ENCODE measurements around the gene ITFG1. TPM values are rescaled to one million over a fixed set of nuclear protein-coding genes. Genes with fewer than 3 reads are reported as not detected.

The ITFG1 gene
- total and polyA plus RNA-seq, 2 of the 8 experiments (the other 6 are each of a cell fraction or from before 2014, with no cell fraction given): 13.8 to 22.2 TPM

- Histone ChIP-seq H4K20me1 (replicated peaks in 1 of 2; ENCODE audit: control insufficient read depth in 1 of 2, insufficient read depth in 2 of 2, low read length in 2 of 2) (no peaks in the 10 kb centered on the region), H3K56ac (replicated peaks; ENCODE audit: insufficient read length, low read depth, low read length) (no peak overlapping the region), H3K14ac (ENCODE audit: insufficient read length) (no peak overlapping the region), H3K27ac (ENCODE audit: low read depth, low read length) (peak overlapping the region; percentile 36; the same call in 1 of the 2 replicates), H2BK5ac (ENCODE audit: low read depth, low read length) (0 out of 2 replicates have a peak overlapping the region, but pooled peaks have one; percentile 44), H3K18ac (ENCODE audit: extremely low read depth, low read length) (no peak overlapping the region; the same call in 1 of the 2 replicates), H2AFZ (ENCODE audit: low read length) (no peak overlapping the region), H3K4me2 (ENCODE audit: insufficient read depth in 1 of 2, low read depth in 2 of 2, low read length in 2 of 2) (peak overlapping the region in 1 of 2 experiments; percentile 51; a peak in 1 of 4 replicates), H2BK120ac (replicated peaks; ENCODE audit: low read depth, low read length) (no peak overlapping the region), H2AK5ac (ENCODE audit: low read depth, low read length) (no peak overlapping the region), H3K4me1 (replicated peaks in 1 of 4; ENCODE audit: control insufficient read depth in 3 of 4, insufficient read depth in 4 of 4, low read length in 3 of 4) (peaks cover 0 to 9% (median 0%) of the 10 kb centered on the region in 4 experiments; a peak in 5 of 7 replicates), H3K4me3 (ENCODE audit: extremely low read depth in 1 of 4, insufficient read depth in 2 of 4, low read depth in 3 of 4, low read length in 4 of 4) (no peak overlapping the region), H3K79me1 (ENCODE audit: low read depth, low read length) (no peaks in the 10 kb centered on the region), H3K4ac (replicated peaks; ENCODE audit: insufficient read length, low read depth, low read length) (no peak overlapping the region), H3K9ac (replicated peaks in 1 of 4; ENCODE audit: extremely low read depth in 1 of 4, low read depth in 3 of 4, low read length in 3 of 4) (no peak overlapping the region), H3K36me3 (ENCODE audit: control insufficient read depth in 2 of 4, insufficient read depth in 4 of 4, low read length in 3 of 4) (peaks cover 0 to 12% (median 1%) of the 10 kb centered on the region in 4 experiments; a peak in 3 of 8 replicates), H4K5ac (ENCODE audit: insufficient read length, low read depth, low read length) (no peak overlapping the region), H3K79me2 (ENCODE audit: control insufficient read depth in 1 of 2, insufficient read depth in 2 of 2, low read length in 2 of 2) (no peaks in the 10 kb centered on the region), H3K23me2 (ENCODE audit: low read depth, low read length) (no peaks in the 10 kb centered on the region), H2BK15ac (ENCODE audit: low read length) (no peak overlapping the region), H2BK12ac (ENCODE audit: low read depth, low read length) (no peak overlapping the region), H4K8ac (ENCODE audit: extremely low read depth, insufficient read depth, low read length) (peak overlapping the region; percentile 79; the same call in 1 of the 2 replicates), H3K27me3 (replicated peaks in 1 of 4; ENCODE audit: control insufficient read depth in 3 of 4, extremely low read depth in 1 of 4, insufficient read depth in 3 of 4, low read length in 3 of 4) (no peaks in the 10 kb centered on the region), H2BK20ac (ENCODE audit: low read length) (no peak overlapping the region), H4K91ac (replicated peaks; ENCODE audit: insufficient read length, low read length) (no peak overlapping the region), H3K23ac (ENCODE audit: insufficient read length) (no peak overlapping the region), H3K9me3 (ENCODE audit: insufficient read depth in 2 of 2, low read depth in 1 of 2, low read length in 1 of 2) (no peaks in the 10 kb centered on the region)
- 83% methylated on average over 13 of the region's 13 CpGs; no CpG with 5 or more reads in 1 of the 2 experiments for WGBS, 2 experiments (ENCODE audit: extremely low coverage in 1 of 2, insufficient coverage in 1 of 2, insufficient read length in 1 of 2, insufficient replicate concordance in 2 of 2, low coverage in 1 of 2, low lambda C conversion rate in 2 of 2, missing lambda C conversion rate in 1 of 2)
- DNase-seq (ENCODE audit: low read depth in 1 of 2, low spot score in 2 of 2) (peak; percentile 29 to 49), FAIRE-seq (no peak)
- ChIA-PET CTCF (ENCODE audit: partially characterized antibody) (interaction anchor here (0.9 to 2.0 kb wide), 16 partner anchors 9 to 684 kb away, joined by 3 to 8 read pairs (median 4); partner anchors contain the start of gene NETO2), POLR2A (ENCODE audit: partially characterized antibody) (interaction anchor here (0.6 kb wide), 2 partner anchors 105 to 579 kb away, joined by 3 to 4 read pairs; no protein-coding TSS in a partner anchor)
- no peak for TF ChIP-seq RBBP5 (IDR thresholded peaks at IDR 0.05; ENCODE audit: borderline replicate concordance, low read depth, low read length)
- peak; percentile 33 to 42 (median 39); a peak in 3 of 4 replicates for TF ChIP-seq CTCF (IDR thresholded peaks at IDR 0.05; ENCODE audit: control extremely low read depth in 1 of 3, insufficient read depth in 1 of 3, low read depth in 1 of 3, low read length in 3 of 3)
- no peak for TF ChIP-seq NANOG (IDR thresholded peaks at IDR 0.05; ENCODE audit: insufficient read depth, low read depth, low read length, poor library complexity, severe bottlenecking)
- TF ChIP-seq CHD1 (IDR thresholded peaks at IDR 0.05; ENCODE audit: low read depth, low read length): no peak
- TF ChIP-seq TBP (IDR thresholded peaks at IDR 0.05; ENCODE audit: low read depth, low read length): no peak
- TF ChIP-seq MAX (IDR thresholded peaks at IDR 0.05): no peak
- TF ChIP-seq BCL11A (IDR thresholded peaks at IDR 0.05; ENCODE audit: low read depth in 2 of 2, low read length in 2 of 2): no peak
- peak; percentile 40 to 47 for TF ChIP-seq RAD21 (IDR thresholded peaks at IDR 0.05 in 1 of 2, conservative IDR thresholded peaks at IDR 0.05 in 1 of 2; ENCODE audit: low read depth in 2 of 2, low read length in 2 of 2)
- TF ChIP-seq GTF2F1 (IDR thresholded peaks at IDR 0.05; ENCODE audit: borderline replicate concordance, low read depth, low read length): no peak
These were observed 36.0 kb downstream of the ITFG1 start for GRCh38 chr16:47424846-47425245.

All from H1 (cell line).